HG02938 (cell line): Measurements from ENCODE around the gene PRR5L.
A peak's percentile ranks its signal among the peaks of the same experiment; 100 is the strongest.

Experiments used
- ATAC-seq: cut with Tn5 transposase; IDR thresholded peaks from one replicate; pipeline ENCODE4 v1.9.1; 2021; ENCODE audit warnings: mild to moderate bottlenecking, moderate library complexity; ENCODE audit not compliant: unreplicated experiment

The PRR5L gene

DNA sequence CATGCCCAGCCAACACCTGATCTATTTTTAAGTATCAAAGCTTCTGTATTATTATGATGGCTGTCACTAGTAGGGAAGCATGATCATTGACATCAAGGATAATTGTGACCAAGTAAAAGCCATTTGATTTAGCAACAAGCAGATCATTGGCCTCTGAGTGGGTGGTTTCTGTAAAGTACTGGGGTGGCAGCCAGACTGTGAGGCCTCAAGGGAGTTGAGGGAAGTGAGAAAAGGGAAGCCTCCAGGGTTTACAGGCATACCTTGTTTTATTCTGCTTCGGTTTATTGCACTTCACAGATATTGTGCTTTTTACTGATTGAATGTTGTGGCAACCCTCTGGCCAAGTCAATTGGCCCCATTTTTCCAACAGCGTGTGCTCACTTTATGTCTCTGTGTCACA lies 60.1 kb downstream of the PRR5L start:
- peak; percentile 46 for ATAC-seq

DNA sequence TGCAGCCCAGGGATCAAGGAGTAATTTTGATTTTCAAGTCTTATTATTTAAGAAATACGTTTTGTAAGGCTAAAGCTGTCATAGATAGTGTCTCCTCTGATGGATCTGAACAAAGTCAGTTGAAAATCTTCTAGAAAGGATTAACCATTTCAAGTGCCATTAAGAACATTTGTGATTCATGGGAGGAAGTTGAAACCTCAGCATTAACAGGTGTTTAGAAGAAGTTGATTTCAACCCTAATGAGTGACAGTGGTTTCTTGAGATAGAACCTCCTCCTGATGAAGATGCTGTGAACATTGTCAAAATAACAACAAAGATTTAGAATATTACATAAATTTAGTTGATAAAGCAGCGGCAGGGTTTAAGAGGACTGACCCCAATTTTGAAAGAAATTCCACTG lies 61.7 kb downstream of the PRR5L start:
- ATAC-seq, result no peak

GRCh38 chr11:36358436-36358835 lies 62.3 kb downstream of the PRR5L start:
- no peak for ATAC-seq

- ATAC-seq, result no peak
Measured at GRCh38 chr11:36360318-36360717, 64.2 kb downstream of the PRR5L start.

GRCh38 chr11:36360826-36361415 lies 64.8 kb downstream of the PRR5L start:
- ATAC-seq, result no peak

- no peak for ATAC-seq
Measured at GRCh38 chr11:36361472-36361871, 65.4 kb downstream of the PRR5L start.

- no peak for ATAC-seq
Measured at GRCh38 chr11:36361901-36362391, 65.9 kb downstream of the PRR5L start.

GRCh38 chr11:36362902-36363301 lies 66.8 kb downstream of the PRR5L start:
- no peak for ATAC-seq

DNA sequence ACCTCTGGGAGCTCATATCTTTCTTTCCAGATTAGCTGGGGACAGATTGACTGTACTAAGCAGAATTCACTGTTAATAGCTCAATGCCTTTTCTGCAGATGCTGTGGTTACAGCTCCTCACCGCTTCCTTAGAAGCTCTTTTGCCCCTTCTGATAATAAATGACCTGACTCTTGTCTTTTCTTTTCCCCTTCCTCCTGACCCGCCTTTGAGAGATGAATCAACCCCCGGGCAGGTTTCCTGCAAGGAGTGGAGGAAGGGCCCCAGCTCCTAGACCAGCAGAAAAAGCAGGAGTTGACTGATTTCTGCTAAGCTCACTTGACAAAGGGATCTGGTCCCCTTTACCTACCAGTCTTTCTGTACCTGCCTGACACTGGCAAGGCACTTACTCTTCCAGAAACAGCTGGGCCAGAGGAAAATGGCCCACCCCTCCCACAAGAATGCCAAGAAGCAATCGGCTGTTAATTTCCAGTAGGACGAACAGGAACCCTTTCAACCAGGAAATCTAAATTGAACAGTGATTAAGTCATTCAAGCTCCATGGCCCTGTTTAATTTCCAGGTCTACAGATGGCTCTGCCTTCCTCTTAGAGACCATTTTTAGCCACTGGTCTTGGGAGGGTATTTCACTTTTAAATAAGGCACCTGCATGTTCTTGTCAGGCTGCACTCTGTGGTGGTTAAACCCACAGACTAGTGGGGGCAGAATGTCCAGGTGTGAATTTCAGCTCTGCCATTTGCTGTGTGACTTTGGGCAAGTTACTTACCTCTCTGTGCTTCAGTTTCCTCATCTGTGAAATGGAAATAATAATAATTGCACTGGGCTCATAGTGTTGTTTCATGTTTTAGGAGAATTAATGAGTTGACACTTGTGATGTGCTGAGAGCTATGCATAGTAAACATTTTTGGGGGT lies 67.5 kb downstream of the PRR5L start:
- no peak for ATAC-seq

DNA sequence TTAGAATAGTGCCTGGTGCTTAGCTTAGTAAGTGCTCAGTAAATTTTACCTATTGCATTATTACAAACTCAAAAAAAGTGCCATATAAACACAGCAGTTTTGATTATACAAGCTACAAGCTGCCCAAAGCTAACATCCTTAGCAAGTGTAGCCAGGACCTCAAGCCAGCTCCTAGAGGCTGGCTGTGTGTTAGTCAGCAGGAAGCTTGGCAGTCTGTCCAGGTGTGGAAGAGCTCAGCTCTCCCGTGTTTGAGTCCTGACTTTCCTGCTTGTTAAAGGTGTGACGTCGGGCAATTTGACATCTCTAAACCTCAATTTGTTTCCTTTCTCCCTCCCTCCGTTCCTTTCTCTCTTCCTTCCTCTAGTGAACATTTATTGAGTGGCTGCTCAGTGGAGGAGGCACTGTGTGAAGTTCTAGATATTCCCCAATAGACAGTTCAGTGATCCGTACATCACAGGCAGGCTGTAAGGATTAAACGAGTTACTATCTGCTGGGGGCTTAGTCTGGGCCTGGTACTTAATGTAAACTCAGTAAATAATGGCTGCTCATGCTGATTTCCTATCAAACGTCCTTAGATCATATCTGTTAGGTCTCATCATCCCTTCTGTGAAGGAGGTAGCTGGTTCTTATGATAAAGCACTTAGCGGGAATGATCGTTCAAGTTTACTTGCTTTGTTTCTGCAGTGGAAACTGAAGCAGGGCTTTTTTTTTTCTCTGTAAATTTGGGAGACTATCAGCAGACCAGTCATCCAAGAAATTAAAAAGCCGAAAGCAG lies 68.7 kb downstream of the PRR5L start:
- ATAC-seq, result no peak

DNA sequence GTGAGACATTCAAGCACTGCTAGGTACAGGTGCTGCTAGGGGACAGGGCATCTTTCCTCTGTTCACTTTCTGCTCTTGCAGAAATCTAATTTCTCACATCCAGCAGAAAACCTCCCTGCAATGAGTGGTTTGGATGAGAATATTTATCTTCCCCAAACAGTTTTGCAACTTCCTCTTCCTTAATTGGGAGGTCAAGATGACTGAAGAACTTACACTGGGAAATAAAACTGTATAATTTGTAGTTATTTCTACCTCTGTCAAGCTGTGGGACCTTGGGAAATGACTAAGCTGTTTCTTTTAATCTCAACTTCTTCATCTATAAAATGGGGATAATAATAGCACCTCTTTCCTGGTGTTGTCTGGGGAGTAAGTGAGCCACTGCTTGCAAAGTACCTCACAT lies 69.8 kb downstream of the PRR5L start:
- no peak for ATAC-seq

GRCh38 chr11:36367806-36368680 lies 72.0 kb downstream of the PRR5L start:
- no peak for ATAC-seq

- no peak for ATAC-seq
Measured at GRCh38 chr11:36371181-36371580, 75.1 kb downstream of the PRR5L start.

- ATAC-seq, result no peak
Measured at GRCh38 chr11:36371590-36371989, 75.5 kb downstream of the PRR5L start.

GRCh38 chr11:36372101-36372771 lies 76.1 kb downstream of the PRR5L start:
- ATAC-seq, result no peak

- ATAC-seq, result no peak
Measured at GRCh38 chr11:36373016-36374010, 77.2 kb downstream of the PRR5L start.

DNA sequence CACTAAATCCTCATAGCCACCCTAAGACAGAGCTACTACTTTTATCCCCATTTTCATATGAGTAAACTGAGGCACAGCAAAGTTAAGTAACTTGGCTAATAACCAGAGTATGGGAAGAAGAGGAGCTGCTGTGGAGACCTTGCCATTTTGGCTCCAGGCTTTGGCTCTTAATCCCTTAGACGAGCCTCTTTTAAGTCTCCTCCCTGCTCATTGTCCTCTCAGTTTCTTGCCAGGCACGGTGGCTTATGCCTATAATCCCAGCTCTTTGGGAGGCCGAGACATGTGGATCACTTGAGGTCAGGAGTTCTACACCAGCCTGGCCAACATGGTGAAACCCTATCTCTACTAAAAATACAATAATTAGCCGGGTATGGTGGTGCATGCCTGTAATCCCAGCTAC lies 78.6 kb downstream of the PRR5L start:
- ATAC-seq, result no peak

DNA sequence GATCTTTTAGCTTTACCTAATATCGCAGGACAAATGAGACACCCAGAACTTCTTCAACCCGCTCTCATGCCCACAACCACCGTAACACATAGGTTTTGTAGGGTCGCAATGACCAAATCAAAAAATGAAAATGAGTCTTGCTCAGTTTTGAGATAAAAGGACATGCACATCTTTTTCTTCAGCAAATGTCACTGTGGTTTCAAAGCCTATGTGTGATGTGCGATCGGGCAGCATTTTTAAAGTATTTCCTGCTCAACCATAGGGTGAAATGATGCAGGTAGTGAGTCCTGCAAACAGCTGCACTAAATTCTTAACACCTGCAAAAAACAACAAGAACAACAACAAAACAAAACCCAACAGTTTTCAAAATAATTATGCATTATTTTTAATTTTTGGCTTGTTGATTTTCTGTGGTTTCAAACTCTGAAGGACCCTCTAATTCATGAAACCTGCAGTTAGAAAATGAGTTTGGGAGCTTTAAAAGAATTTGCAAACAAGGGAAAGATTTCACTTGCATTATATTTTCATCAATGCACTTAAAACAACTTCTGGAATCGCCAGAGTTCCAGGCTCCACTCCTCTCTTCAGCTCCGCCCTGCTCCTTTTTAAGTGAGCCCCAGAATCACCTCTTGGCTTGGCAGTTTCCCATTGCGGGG lies 79.4 kb downstream of the PRR5L start:
- no peak for ATAC-seq
